Stimulated activated CD8-positive, alpha-beta memory T cell treated with anti-CD3 and anti-CD28 coated beads, Interleukin-12 subunit alpha, Interleukin-12 subunit beta, amount 100 ng/mL, for 1 hour (primary cell): ENCODE data around the gene STPG4.

Source experiments
- DNase-seq: peaks from one replicate; pipeline ENCODE4 v3.0.0-alpha.2; 2020; ENCODE audit warnings: low read depth

The STPG4 gene

GRCh38 chr2:47052847-47053246 is 102.3 kb downstream of the STPG4 start:
- no peak for DNase-seq

- no peak for DNase-seq
Observed at GRCh38 chr2:47051562-47051961, 103.5 kb downstream of the STPG4 start.

DNA sequence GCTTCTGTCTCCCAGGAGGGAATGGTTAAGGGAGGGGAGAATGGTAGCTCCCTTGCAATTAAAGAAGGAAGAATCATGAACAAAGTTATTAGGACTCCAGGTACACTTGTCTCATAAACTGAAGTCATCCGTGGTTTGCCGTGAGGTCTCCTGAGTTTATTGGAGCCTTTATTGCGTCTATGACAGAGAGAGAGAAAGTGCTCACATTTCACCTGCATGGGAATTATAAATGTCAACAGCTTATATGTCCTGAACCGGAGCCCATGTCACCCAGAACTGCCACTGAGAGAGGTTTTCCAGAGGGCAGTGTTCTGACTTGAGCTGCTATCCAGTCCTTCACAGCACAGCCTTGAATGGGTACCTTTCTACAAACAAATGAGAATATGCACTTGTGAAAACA is 104.3 kb downstream of the STPG4 start:
- no peak for DNase-seq

DNA sequence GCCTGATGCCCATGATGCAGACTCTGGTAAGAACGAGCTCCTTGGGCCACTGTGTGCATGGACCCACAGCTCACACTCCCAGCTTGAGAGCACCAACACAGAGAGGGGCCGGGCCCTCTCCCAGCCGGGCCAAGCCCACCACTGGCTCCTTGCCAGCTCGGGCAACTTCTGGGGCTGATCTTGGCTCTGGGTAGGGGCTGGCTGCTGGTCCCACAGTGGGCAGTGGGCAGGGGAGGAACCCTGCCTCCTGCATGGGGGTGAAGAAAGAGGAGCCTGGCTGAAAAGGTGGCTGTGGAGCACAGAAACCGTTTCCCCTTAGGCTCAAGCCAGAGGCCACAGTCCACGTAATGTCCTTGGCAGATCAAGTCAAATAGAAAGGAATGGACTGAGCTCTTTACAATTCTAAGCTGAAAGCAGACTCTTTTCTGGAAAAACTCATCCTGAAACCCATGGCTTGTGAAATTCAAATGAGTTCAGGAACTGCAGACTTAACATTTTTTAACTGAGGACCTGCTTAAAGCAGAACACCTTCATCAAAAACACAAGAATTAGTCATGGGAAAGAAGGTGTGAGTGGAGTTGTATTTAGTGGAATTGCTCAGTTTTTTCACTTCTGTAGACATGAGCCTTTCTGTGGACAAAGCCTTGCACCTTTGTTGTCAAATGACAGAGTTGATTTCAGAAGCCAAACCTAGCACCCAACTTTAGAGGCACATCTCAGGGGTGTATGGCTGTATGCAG is 104.9 kb downstream of the STPG4 start:
- DNase-seq: no peak

DNA sequence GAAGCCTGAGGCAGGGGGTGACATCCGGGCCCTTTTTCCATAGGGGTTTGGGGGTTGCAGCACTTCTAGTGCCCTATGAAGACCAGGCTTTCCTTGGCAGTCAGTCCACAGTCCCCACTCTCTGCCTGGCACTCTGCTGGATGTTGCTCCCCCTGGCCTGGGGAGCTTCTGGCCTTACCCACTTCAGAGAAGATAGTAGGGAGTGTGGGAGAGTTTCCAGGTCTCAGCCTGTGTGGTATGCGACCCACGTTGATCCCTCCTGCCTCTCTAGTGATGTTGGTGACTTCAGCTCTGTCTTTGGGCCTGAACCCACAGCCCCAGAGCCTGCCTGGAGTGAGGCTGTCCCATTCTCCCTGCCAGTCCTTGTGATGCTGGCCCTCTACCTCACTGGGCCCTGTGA is 105.6 kb downstream of the STPG4 start:
- DNase-seq: no peak

- DNase-seq: no peak
Observed at GRCh38 chr2:47048801-47049480, 106.2 kb downstream of the STPG4 start.

DNA sequence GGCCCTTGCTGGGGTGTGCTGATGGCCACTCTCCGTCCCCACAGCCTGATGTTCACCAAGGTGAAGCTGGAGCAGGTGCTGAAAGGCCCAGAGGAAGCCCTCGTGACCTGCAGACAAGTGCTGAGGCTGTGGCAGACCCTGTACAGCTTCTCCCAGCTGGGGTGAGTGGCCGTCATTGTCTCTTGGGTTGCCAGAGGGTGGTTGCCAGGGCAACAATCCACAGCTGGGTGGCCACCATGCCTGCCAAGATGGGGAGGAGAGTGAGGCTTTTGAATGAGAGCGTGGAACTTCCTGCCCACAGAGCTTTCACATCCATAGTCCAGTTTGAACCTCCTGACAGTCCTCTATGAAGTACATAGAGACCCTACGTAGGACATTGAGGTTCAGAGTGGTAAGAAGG is 108.8 kb downstream of the STPG4 start:
- DNase-seq: no peak

DNA sequence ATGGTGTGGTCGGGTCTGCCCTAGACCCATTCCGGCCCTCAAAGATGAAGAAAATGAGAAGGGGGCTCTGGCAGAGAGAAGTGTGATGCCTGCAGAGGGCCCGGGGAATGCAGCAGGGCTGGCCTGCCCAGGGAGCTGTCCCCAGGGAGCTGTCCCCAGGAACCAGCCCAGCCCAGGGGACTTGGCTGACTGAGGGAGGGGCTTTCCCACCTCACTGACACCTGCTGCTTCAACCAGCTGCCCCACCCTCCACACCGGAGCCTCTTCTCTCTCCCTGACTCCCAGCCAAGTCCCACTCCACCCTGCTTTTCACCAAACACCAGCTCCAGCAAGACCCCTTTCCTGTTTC is 111.2 kb downstream of the STPG4 start:
- DNase-seq: no peak

DNA sequence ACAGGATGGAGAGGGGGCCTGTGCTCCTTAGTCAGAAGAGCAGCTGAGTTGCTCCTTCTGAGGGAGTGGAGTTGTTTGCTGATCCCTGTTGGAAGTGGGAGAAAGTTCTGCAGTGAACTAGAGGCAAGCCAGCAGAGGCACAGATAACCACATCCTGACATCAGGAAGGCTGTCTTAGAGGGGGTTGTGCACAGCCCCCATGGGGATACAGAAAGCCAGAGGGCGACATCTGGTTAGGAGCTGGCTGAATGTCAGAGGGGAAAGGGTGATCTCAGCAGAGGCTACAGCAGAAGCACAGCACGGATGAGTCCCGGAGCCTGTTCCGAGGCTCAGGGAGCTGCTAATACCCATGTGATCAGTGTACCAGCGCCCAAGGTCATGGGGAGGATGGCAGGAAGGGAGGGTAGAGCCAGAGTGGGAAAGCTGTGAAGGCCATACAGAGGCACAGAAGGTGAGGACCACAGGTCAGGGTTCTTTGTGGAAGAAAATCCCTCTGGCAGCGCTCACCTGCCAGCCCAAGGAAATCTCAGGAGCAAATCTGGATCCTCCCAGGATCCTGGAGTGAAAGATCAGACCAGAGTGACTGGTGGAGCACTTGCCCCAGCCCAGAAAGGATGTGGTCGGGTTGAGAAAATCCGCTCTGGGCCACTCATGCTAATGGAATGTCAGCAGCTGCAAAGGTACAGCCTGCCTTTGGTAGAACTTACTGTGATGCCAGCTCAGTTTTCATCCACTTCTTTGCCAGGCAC is 111.8 kb downstream of the STPG4 start:
- no peak for DNase-seq

DNA sequence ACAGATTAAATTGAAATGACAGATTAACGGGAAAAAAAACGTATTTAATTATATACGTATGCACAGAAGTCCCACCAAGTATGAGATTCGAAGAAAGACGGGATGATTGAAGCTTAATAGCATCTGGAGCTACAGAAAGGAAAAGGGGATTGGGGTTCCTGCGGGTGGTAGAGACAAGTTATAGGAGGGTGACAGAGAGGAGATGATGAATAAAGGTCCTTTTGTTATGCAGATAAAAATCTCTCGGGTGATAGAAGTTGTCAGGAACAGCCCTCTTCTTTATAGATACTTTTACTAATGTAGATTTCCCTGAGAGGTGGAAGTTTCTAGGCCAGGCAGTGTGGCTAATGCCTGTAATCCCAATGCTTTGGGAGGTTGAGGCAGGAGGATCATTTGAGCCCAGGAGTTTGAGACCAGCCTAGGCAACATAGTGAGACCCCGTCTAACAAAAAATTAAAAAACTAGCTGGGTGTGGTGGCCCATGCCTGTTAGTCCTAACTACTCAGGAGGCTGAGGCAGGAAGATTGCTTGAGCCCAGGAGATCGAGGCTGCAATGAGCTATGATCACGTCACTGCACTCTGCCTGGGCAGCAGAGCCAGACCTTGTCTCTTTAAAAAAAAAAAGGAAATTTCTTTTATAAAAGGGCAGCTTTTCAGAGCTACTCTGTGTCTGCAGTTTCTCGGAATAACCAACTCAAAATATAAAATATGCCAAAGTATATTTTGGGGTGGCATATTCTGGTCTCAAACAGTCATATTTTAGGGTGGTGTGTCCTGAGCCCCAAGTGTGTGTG is 113.0 kb downstream of the STPG4 start:
- no peak for DNase-seq

- DNase-seq: no peak
Observed at GRCh38 chr2:47041063-47041462, 114.0 kb downstream of the STPG4 start.

DNA sequence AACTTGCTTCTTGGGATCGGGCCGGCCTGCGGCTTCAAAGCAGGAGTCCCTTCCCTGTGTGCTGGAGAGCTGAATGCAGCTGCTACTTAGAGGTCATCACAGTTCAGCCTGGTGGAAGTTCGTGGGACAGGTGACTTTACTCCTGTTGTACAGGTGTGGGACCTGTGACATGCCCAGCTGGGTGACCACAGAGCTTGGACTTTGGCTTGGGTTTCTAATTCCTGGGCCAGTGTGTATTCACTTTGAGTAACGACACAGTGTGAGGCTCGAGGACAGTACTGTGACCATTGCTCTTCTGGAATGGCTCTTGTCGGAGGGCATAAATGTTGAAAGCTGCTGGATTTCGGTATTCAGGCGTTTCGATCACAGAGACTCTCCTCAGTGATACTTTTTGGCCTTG is 114.5 kb downstream of the STPG4 start:
- DNase-seq: no peak

DNA sequence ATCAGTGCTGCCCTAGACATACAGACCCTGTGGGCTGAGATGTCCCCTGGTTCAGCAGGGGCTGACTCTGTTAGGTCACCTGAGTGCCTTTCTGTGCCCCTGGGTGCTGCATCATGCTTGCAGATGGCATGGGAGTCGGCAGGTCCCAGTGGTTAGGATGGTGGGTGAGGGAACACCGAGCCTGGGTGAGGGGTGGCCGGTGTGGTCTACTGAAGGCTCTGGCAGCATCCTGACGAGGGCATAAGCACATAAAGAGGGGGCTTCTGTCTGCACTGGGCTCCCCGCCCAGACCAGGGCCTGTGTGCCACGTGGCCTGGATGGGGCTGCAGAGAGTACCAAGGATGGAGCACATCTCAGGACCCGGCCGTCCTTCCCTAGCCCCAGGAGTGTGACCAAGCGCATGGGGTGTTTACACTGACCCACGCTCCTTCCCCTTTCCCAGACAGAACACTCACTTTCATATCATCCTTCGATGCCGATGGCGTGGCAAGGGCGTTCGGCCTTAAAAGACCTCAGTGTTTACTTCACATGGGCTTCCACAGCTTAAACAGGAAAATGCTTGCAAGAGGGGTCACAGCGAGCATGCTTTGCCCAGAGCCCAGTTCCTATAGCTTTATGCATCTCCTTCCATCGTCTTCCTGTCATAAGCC is 115.1 kb downstream of the STPG4 start:
- DNase-seq: no peak

DNA sequence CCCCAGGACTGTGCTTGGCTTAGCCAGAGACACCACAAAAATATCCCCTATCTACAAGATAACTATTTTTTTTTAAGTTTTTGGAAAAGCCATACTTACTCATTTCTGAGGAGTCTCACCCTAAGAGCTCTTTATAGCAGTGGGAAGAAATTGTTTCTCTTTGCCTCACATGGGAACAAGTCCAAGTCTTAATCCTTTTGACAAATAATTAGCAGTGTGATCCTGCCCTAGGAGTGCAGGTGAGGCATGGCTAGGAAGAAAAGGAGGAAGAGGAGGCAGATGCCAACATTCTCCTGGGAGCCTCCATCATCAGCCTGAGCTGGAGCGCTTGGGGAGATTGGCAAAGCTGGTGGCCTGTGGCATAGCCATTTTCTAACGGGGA is 115.6 kb downstream of the STPG4 start:
- DNase-seq: no peak

GRCh38 chr2:47038656-47039488 is 116.2 kb downstream of the STPG4 start:
- no peak for DNase-seq

GRCh38 chr2:47037678-47038077 is 117.4 kb downstream of the STPG4 start:
- DNase-seq: no peak
